BJ (cell line): ENCODE measurements around the gene TOGARAM2. TPM values are rescaled to one million over a fixed set of nuclear protein-coding genes. Genes with fewer than 3 reads are reported as not detected.

Experiments used
- CTCF ChIA-PET: fragments of 350-600 bp; formaldehyde crosslinking; extraction: SDS; loops from one replicate; lab custom pipeline; 2021; ENCODE audit warnings: antibody characterized with exemption, inconsistent platforms; lab: Yijun Ruan, JAX
- POLR2A ChIA-PET: fragments of 300-600 bp; sonication (Branson Sonifier 250); formaldehyde crosslinking; extraction: SDS; loops from one replicate; lab custom pipeline; 2021; ENCODE audit warnings: antibody characterized with exemption; lab: Charles Lee
- DNase-seq: peaks from one replicate; pipeline ENCODE4 v3.0.0-alpha.2; 2011; ENCODE audit warnings: low read depth
- H3K27me3 ChIP-seq: 2 replicates; pipeline ENCODE4 v1.6.0; 2011; ENCODE audit warnings: low read length; ENCODE audit not compliant: control insufficient read depth, insufficient read depth
- H3K36me3 ChIP-seq: 2 replicates; pipeline ENCODE4 v1.5.1; 2011; ENCODE audit warnings: low read length; ENCODE audit not compliant: control insufficient read depth, insufficient read depth
- H3K4me3 ChIP-seq: 2 replicates; pipeline ENCODE4 v1.5.1; 2011; ENCODE audit warnings: low read depth, mild to moderate bottlenecking, control low read depth, low read length
- CTCF ChIP-seq: IDR thresholded peaks from 2 replicates; pipeline ENCODE4 v1.5.1; 2011; ENCODE audit warnings: low read depth, mild to moderate bottlenecking, control low read depth, inconsistent platforms, low read length, moderate library complexity; ENCODE audit not compliant: insufficient read depth
- polyA plus RNA-seq: library from polyadenylated mRNA; depleted of rRNA; stranded (reverse); fragments of >200 nt; gene quantifications from 2 replicates; pipeline ENCODE4 v1.2.3, GENCODE V29; 2011

TOGARAM2 gene
- polyA plus RNA-seq, 1 experiment = 0.09 TPM

- CTCF ChIA-PET = interaction anchor here (1.4 to 1.7 kb wide), 2 partner anchors 8 to 349 kb away, joined by 3 to 4 read pairs; no protein-coding TSS in a partner anchor
- no peak overlapping the region for H3K4me3 ChIP-seq
- H3K27me3 ChIP-seq = no peaks in the 10 kb centered on the region
- TF ChIP-seq CTCF = no peak
- no peak for DNase-seq
- no peaks in the 10 kb centered on the region for H3K36me3 ChIP-seq
- POLR2A ChIA-PET = no interaction called here
Observed at GRCh38 chr2:28960401-28960800, 20.7 kb upstream of the TOGARAM2 start.

- Histone ChIP-seq H3K4me3 (no peak overlapping the region), H3K27me3 (no peaks in the 10 kb centered on the region), H3K36me3 (no peaks in the 10 kb centered on the region)
- no peak for DNase-seq
- POLR2A ChIA-PET = no interaction called here
- CTCF ChIA-PET = no interaction called here
- TF ChIP-seq CTCF = no peak
Observed at GRCh38 chr2:28962505-28962904, 18.6 kb upstream of the TOGARAM2 start.

- no peak for TF ChIP-seq CTCF
- POLR2A ChIA-PET = no interaction called here
- DNase-seq = no peak
- CTCF ChIA-PET = interaction anchor here (4.7 kb wide), 1 partner anchor 12 kb away, joined by 16 read pairs; no protein-coding TSS in a partner anchor
- no peaks in the 10 kb centered on the region for H3K36me3 ChIP-seq
- peaks cover 2% of the 10 kb centered on the region; the same call in 1 of the 2 replicates for H3K27me3 ChIP-seq
- H3K4me3 ChIP-seq = no peak overlapping the region
Observed at GRCh38 chr2:28970464-28971160, 10.5 kb upstream of the TOGARAM2 start.

- H3K27me3 ChIP-seq = peaks cover 2% of the 10 kb centered on the region; the same call in 1 of the 2 replicates
- no peak for TF ChIP-seq CTCF
- H3K36me3 ChIP-seq = no peaks in the 10 kb centered on the region
- H3K4me3 ChIP-seq = no peak overlapping the region
- POLR2A ChIA-PET = no interaction called here
- CTCF ChIA-PET = no interaction called here
- no peak for DNase-seq
Observed at GRCh38 chr2:28972778-28973335, 8.2 kb upstream of the TOGARAM2 start.

- peaks cover 2% of the 10 kb centered on the region; the same call in 1 of the 2 replicates for H3K27me3 ChIP-seq
- no peaks in the 10 kb centered on the region for H3K36me3 ChIP-seq
- no peak for DNase-seq
- ChIA-PET CTCF (no interaction called here), POLR2A (no interaction called here)
- H3K4me3 ChIP-seq = no peak overlapping the region
- no peak for TF ChIP-seq CTCF
Observed at GRCh38 chr2:28974252-28974651, 6.8 kb upstream of the TOGARAM2 start.
